K562 (cell line): ENCODE measurements around the gene IPP. TPM values are rescaled to one million over a fixed set of nuclear protein-coding genes. Genes with fewer than 3 reads are reported as not detected.

Experiments used
- ATAC-seq: fragments of 200-7000 bp; cut with Tn5 transposase; 3 replicates; pipeline ENCODE4 v1.9.1; 2020; ENCODE audit warnings: moderate library complexity
- BruUV-seq: library from RNA; stranded (reverse); fragments of 400-500 nt; replicated peaks from 2 replicates; lab custom pipeline; 2021; lab: Mats Ljungman, UMichigan
- CTCF ChIA-PET: fragments of 300-600 bp; formaldehyde crosslinking; extraction: SDS; loops from one replicate; lab custom pipeline; 2021; ENCODE audit warnings: low intra/inter-chr PET ratio; lab: Yijun Ruan, JAX
- POLR2A ChIA-PET: fragments of 300-600, 350-650 bp; sonication (Branson Sonifier 250); formaldehyde crosslinking; extraction: SDS; loops from one replicate; lab custom pipeline; 2021; ENCODE audit warnings: antibody characterized with exemption, inconsistent platforms; lab: Yijun Ruan, JAX
- DNase-seq, 4 experiments: peaks; one replicate each; pipeline versions ENCODE4 v3.0.0 to v3.0.0-alpha.2; 2011 to 2018; ENCODE audit warnings: low spot score in 3 of 4, mixed read lengths in 3 of 4; ENCODE audit errors: extremely low read depth in 1 of 4
- FAIRE-seq: peaks from 2 replicates; lab custom pipeline; 2011; peaks lifted over from hg19 to GRCh38; lab: Jason Lieb, UNC
- H2AFZ ChIP-seq: 2 replicates; pipeline ENCODE4 v1.6.0; 2011; ENCODE audit warnings: low read depth, low read length, control low read depth, inconsistent platforms
- H3K27ac ChIP-seq: fragments of 200-600 bp; 3 replicates; pipeline ENCODE4 v1.8.0; 2011; ENCODE audit warnings: low read depth, mild to moderate bottlenecking, control low read depth, inconsistent platforms, low read length, moderate library complexity, mixed read lengths; ENCODE audit errors: extremely low read depth
- H3K27me3 ChIP-seq, 2 experiments: fragments of 300-600 bp in 1 of 2; 2 replicates in 1 of 2; 3 replicates in 1 of 2; pipeline versions ENCODE4 v1.6.0 to v1.8.0; 2011; ENCODE audit warnings: inconsistent platforms in 2 of 2, low read length in 2 of 2, mild to moderate bottlenecking in 1 of 2, mixed read lengths in 1 of 2, moderate library complexity in 1 of 2; ENCODE audit not compliant: control insufficient read depth in 2 of 2, insufficient read depth in 2 of 2
- H3K36me3 ChIP-seq: fragments of 300-600 bp; 3 replicates; pipeline ENCODE4 v1.8.0; 2011; ENCODE audit warnings: mild to moderate bottlenecking, low read length, inconsistent platforms; ENCODE audit not compliant: control insufficient read depth, insufficient read depth
- H3K4me1 ChIP-seq, 2 experiments: fragments of 200-600 bp in 1 of 2; replicated peaks in 1 of 2; 2 replicates in 1 of 2; 3 replicates in 1 of 2; pipeline versions ENCODE4 v1.5.1 to v1.8.0; 2011; ENCODE audit warnings: inconsistent platforms in 2 of 2, low read length in 2 of 2, mild to moderate bottlenecking in 1 of 2, mixed read lengths in 1 of 2, moderate library complexity in 1 of 2; ENCODE audit not compliant: control insufficient read depth in 2 of 2, insufficient read depth in 2 of 2
- H3K4me2 ChIP-seq: 2 replicates; pipeline ENCODE4 v1.6.1; 2011; ENCODE audit warnings: low read length, control low read depth, inconsistent platforms, mixed read lengths; ENCODE audit not compliant: insufficient read depth
- H3K4me3 ChIP-seq: fragments of 200-600 bp; sonication (generic), shearing (Covaris generic); 2 replicates; pipeline ENCODE4 v1.5.1; 2016; ENCODE audit warnings: control low read depth, inconsistent platforms
- H3K79me2 ChIP-seq: fragments of 200-600 bp; 3 replicates; pipeline ENCODE4 v1.8.0; 2011; ENCODE audit warnings: low read length, inconsistent platforms; ENCODE audit not compliant: control insufficient read depth, insufficient read depth
- H3K9ac ChIP-seq, 2 experiments: 2 replicates each; pipeline versions ENCODE4 v1.6.0 to v1.6.1; 2011; ENCODE audit warnings: low read depth in 2 of 2, low read length in 2 of 2, control low read depth in 1 of 2, inconsistent platforms in 1 of 2, mild to moderate bottlenecking in 1 of 2, mixed read lengths in 1 of 2; ENCODE audit not compliant: insufficient read depth in 1 of 2
- H3K9me1 ChIP-seq: one replicate; pipeline ENCODE4 v1.6.0; 2011; ENCODE audit warnings: inconsistent platforms, mild to moderate bottlenecking, low read length, moderate library complexity; ENCODE audit not compliant: control insufficient read depth, insufficient read depth
- H3K9me3 ChIP-seq: replicated peaks from 2 replicates; pipeline ENCODE4 v1.5.1; 2011; ENCODE audit warnings: low read depth, low read length, inconsistent platforms; ENCODE audit not compliant: control insufficient read depth, insufficient read depth
- H4K20me1 ChIP-seq: replicated peaks from 2 replicates; pipeline ENCODE4 v1.6.1; 2011; ENCODE audit warnings: low read length, inconsistent platforms, mixed read lengths; ENCODE audit not compliant: control insufficient read depth, insufficient read depth
- ATF6 ChIP-seq: sonication (generic); formaldehyde crosslinking; IDR thresholded peaks from 2 replicates; pipeline ENCODE4 v1.4.0; 2020; ENCODE audit warnings: mild to moderate bottlenecking, missing genetic modification reagents
- CHD1 ChIP-seq: fragments of 200-600 bp; sonication (generic); IDR thresholded peaks from one replicate; pipeline ENCODE4 v1.6.1; 2012; ENCODE audit warnings: mild to moderate bottlenecking, moderate library complexity, low read length, inconsistent platforms
- DEAF1 ChIP-seq: fragments of 450-650 bp; formaldehyde crosslinking; IDR thresholded peaks from 2 replicates; pipeline ENCODE4 v1.4.0; 2020; ENCODE audit warnings: mild to moderate bottlenecking, moderate library complexity
- GABPB1 ChIP-seq: sonication (generic); formaldehyde crosslinking; IDR thresholded peaks from 2 replicates; pipeline ENCODE4 v1.8.0; 2022; ENCODE audit warnings: mild to moderate bottlenecking, missing genetic modification reagents
- MXI1 ChIP-seq: IDR thresholded peaks from 2 replicates; pipeline ENCODE4 v1.6.1; 2011; ENCODE audit warnings: low read depth, mild to moderate bottlenecking, improper control_type of control experiment, low read length
- NCOA6 ChIP-seq: fragments of 450-650 bp; IDR thresholded peaks from 2 replicates; pipeline ENCODE4 v1.6.1; 2017; ENCODE audit warnings: mild to moderate bottlenecking
- NR0B1 ChIP-seq: fragments of 450-650 bp; IDR thresholded peaks from one replicate; pipeline ENCODE4 v1.6.1; 2018; ENCODE audit warnings: mild to moderate bottlenecking, moderate library complexity; ENCODE audit not compliant: partially characterized antibody
- RFX1 ChIP-seq: fragments of 450-650 bp; IDR thresholded peaks from 2 replicates; pipeline ENCODE4 v1.6.1; 2016; ENCODE audit warnings: mild to moderate bottlenecking, moderate library complexity
- TEAD4 ChIP-seq, 2 experiments: sonication (generic) in 1 of 2; formaldehyde crosslinking in 1 of 2; IDR thresholded peaks; 2 replicates each; pipeline versions ENCODE4 v1.6.1 to v1.8.0; 2012 to 2022; ENCODE audit warnings: borderline replicate concordance in 1 of 2, inconsistent platforms in 1 of 2, low read length in 1 of 2, mild to moderate bottlenecking in 1 of 2, missing genetic modification reagents in 1 of 2
- TOE1 ChIP-seq, 2 experiments: fragments of 450-650 bp in 1 of 2; sonication (generic) in 1 of 2; formaldehyde crosslinking in 1 of 2; IDR thresholded peaks; 2 replicates each; pipeline versions ENCODE4 v1.7.1 to v1.8.0; 2016 to 2022; ENCODE audit warnings: borderline replicate concordance in 2 of 2, mild to moderate bottlenecking in 2 of 2, antibody characterized with exemption in 1 of 2, inconsistent platforms in 1 of 2, low read depth in 1 of 2, missing genetic modification reagents in 1 of 2, moderate library complexity in 1 of 2
- U2AF1 ChIP-seq: fragments of 200-400 bp; formaldehyde crosslinking; optimal IDR thresholded peaks from 2 replicates; pipeline ENCODE3; 2017; ENCODE audit warnings: mild to moderate bottlenecking, low read depth, low read length, moderate library complexity
- XRCC4 ChIP-seq: IDR thresholded peaks from one replicate; pipeline ENCODE4 v1.6.1; 2011; ENCODE audit not compliant: insufficient read depth, insufficient read length; ENCODE audit errors: extremely low read depth
- ZFP36 ChIP-seq: fragments of 150-350 bp; IDR thresholded peaks from 2 replicates; pipeline ENCODE4 v1.6.1; 2018; ENCODE audit warnings: low read length, low read depth; ENCODE audit not compliant: partially characterized antibody
- ZKSCAN1 ChIP-seq: fragments of 150-350 bp; IDR thresholded peaks from 2 replicates; pipeline ENCODE4 v1.6.1; 2016; ENCODE audit warnings: low read depth, low read length
- ZNF263 ChIP-seq: sonication (generic); formaldehyde crosslinking; IDR thresholded peaks from 2 replicates; pipeline ENCODE4 v1.8.0; 2022; ENCODE audit warnings: mild to moderate bottlenecking, missing genetic modification reagents, borderline replicate concordance
- ZNF274 ChIP-seq: IDR thresholded peaks from 2 replicates; pipeline ENCODE4 v1.6.1; 2011; ENCODE audit warnings: low read depth, mild to moderate bottlenecking, low read length, moderate library complexity, borderline replicate concordance
- ZNF668 ChIP-seq: fragments of 250-450 bp; sonication (Bioruptor Pico); IDR thresholded peaks from 2 replicates; pipeline ENCODE4 v1.8.0; 2022; ENCODE audit warnings: mild to moderate bottlenecking, inconsistent platforms
- ZNF75A ChIP-seq: fragments of 450-650 bp; formaldehyde crosslinking; IDR thresholded peaks from 2 replicates; pipeline ENCODE4 v1.4.0; 2020; ENCODE audit warnings: mild to moderate bottlenecking
- WGBS: fragments of 100-300 bp; shearing (Covaris generic); methylation state at CpG from one replicate; pipeline ENCODE4 v1.1.6; 2016; ENCODE audit warnings: low coverage, mixed read lengths; ENCODE audit not compliant: insufficient coverage; ENCODE audit errors: missing lambda C conversion rate; 5-methylcytosine and 5-hydroxymethylcytosine counted together
- in situ Hi-C: fragments of 300-500 bp; cut with MboI; formaldehyde crosslinking; loops from 4 replicates; pipeline ENCODE4 v1.15.0; 2018; ENCODE audit warnings: inconsistent platforms, mixed read lengths
- intact Hi-C: fragments of 100-400 bp; cut with micrococcal nuclease; formaldehyde crosslinking; loops from 2 replicates; pipeline ENCODE4 v1.14.2; 2022
- polyA plus RNA-seq, 8 experiments: library from polyadenylated mRNA; depleted of rRNA in 4 of 8; stranded (reverse) in 5 of 8; unstranded in 3 of 8; fragments of >200 nt; fragmentation: Nextera tagmentation in 2 of 8; fragmentation: Illumina TruSeq in 1 of 8; extraction: Ambion mirVana in 2 of 8; extraction: Trizol in 1 of 8; gene quantifications; 2 replicates each; pipeline versions ENCODE4 v1.2.1 to v1.2.3, GENCODE V29; 2011 to 2014; ENCODE audit warnings: inconsistent platforms in 1 of 8, missing spikeins in 1 of 8
- total RNA-seq, 7 experiments: library from RNA; depleted of rRNA in 6 of 7; stranded (reverse); fragments of >200 nt in 6 of 7; fragmentation: Illumina TruSeq in 2 of 7; extraction: Trizol in 2 of 7; gene quantifications; 2 replicates each; pipeline versions ENCODE4 v1.2.1 to v1.2.3, GENCODE V29; 2011 to 2021; ENCODE audit warnings: low replicate concordance in 1 of 7

The IPP gene
- total and polyA plus RNA-seq, 9 of the 15 experiments (the other 6 are each of a cell fraction or from before 2014, with no cell fraction given) = 6.9 to 15.1 (median 9.7) TPM

- H4K20me1 ChIP-seq = no peaks in the 10 kb centered on the region
- ChIA-PET POLR2A (interaction anchor here (0.6 to 1.2 kb wide), 3 partner anchors 9 to 266 kb away, joined by 3 read pairs; partner anchors contain the start of gene PRDX1), CTCF (no interaction called here)
- no peak overlapping the region for H2AFZ ChIP-seq
- TF ChIP-seq GABPB1 (CRISPR knock-in tag) (no peak), U2AF1 (no peak), ZNF263 (no peak), RFX1 (no peak), ZNF75A (CRISPR knock-in tag) (no peak), ATF6 (CRISPR knock-in tag) (no peak), NCOA6 (no peak), DEAF1 (CRISPR knock-in tag) (no peak), ZNF274 (no peak), ZNF668 (CRISPR knock-in tag) (no peak), NR0B1 (no peak), MXI1 (no peak), TOE1 (IDR thresholded peaks at IDR 0.05; ENCODE audit: borderline replicate concordance) (no peak), TOE1 (CRISPR knock-in tag; IDR thresholded peaks at IDR 0.05; ENCODE audit: borderline replicate concordance, low read depth) (no peak), ZKSCAN1 (no peak), ZFP36 (no peak), XRCC4 (no peak), CHD1 (no peak), TEAD4 (IDR thresholded peaks at IDR 0.05; ENCODE audit: low read length) (no peak), TEAD4 (CRISPR knock-in tag; IDR thresholded peaks at IDR 0.05; ENCODE audit: borderline replicate concordance) (no peak)
- H3K9ac ChIP-seq = no peak overlapping the region
- H3K9me3 ChIP-seq = no peaks in the 10 kb centered on the region
- BruUV-seq = no TSS peak
- ATAC-seq (no peak), DNase-seq (no peak), FAIRE-seq (no peak)
- no peaks in the 10 kb centered on the region for H3K36me3 ChIP-seq
- in situ Hi-C loops = no loop called here
- 33% methylated on average over 4 of the region's 4 CpGs for WGBS
- no peak overlapping the region for H3K27ac ChIP-seq
- no peak overlapping the region for H3K4me2 ChIP-seq
- H3K4me1 ChIP-seq = no peaks in the 10 kb centered on the region
- H3K79me2 ChIP-seq = no peaks in the 10 kb centered on the region
- intact Hi-C loops = no loop called here
- H3K4me3 ChIP-seq = no peak overlapping the region
- no peaks in the 10 kb centered on the region for H3K9me1 ChIP-seq
- no peaks in the 10 kb centered on the region for H3K27me3 ChIP-seq
Observed at GRCh38 chr1:45787905-45788304, 37.5 kb upstream of the IPP start.
